GM21619 (cell line): ENCODE measurements around the gene UBL7.
"Not testable (repeated sequence)": the region's sequence is repeated elsewhere in the genome, so short reads cannot be mapped to it uniquely, and the experiment has no call there.

ENCODE experiments used
- ATAC-seq: cut with Tn5 transposase; IDR thresholded peaks from one replicate; pipeline ENCODE4 v1.9.1; 2021; ENCODE audit not compliant: unreplicated experiment

The UBL7 gene

DNA sequence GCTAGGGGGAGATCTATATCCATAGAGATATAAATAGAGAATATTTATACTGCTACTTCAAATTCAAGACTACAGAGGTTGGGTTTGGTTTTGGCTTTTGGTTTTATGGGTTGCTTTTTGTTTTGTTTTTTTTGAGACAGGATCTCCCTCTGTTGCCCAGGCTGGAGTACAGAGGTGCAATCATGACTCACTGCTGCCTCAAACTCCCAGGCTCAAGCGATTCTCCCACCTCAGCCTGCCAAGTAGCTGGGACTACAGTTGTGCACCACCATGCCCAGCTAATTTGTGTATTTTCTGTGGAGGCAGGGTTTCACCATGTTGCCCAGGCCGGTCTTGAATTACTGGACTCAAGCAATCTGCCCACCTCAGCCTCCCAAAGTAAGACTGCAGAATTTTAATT lies 3.9 kb upstream of the UBL7 start:
- ATAC-seq, result no peak

DNA sequence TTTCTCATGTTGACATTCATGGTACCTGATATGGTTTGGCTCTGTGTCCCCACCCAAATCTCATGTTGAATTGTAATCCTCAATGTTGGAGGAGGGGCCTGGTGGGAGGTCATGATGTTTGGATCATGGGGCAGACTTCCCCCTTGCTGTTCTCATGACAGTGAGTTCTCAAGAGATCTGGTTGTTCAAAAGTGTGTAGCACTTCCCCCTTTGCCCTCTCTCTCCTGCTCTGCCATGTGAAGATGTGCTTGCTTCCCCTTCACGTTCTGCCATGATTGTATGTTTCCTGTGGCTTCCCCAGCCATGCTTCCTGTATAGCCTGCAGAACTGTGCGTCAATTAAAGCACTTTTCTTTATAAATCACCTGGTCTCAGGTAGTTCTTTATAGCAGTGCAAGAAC lies 3.3 kb upstream of the UBL7 start:
- no peak for ATAC-seq

- ATAC-seq, result no peak
These were observed 2.7 kb upstream of the UBL7 start for GRCh38 chr15:74463634-74464033.

GRCh38 chr15:74461847-74462511 lies 1.0 kb upstream of the UBL7 start:
- no peak for ATAC-seq

DNA sequence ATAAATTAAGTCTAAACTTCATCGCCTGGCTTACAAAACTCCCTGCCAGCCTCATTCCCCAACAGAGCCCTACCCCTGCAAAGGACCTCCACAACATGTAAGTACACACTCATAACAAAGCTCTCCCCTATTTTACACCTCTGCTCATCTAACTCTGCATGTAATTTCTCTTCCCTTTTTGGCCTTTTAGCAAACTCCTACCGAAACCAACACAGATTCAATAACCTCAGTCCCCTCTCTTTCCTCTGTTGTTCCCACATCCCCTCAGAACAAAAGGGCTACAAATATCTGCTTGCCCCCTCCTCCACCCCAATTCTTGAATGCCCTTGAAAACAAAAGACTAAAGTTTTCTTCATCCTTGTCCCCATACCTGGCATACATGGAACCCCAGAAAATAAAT lies 662 bp downstream of the UBL7 start:
- ATAC-seq, result no peak

GRCh38 chr15:74459798-74460197 lies 1.2 kb downstream of the UBL7 start:
- not testable (repeated sequence) for ATAC-seq

- no peak for ATAC-seq
These were observed 2.5 kb downstream of the UBL7 start for GRCh38 chr15:74458473-74458872.

DNA sequence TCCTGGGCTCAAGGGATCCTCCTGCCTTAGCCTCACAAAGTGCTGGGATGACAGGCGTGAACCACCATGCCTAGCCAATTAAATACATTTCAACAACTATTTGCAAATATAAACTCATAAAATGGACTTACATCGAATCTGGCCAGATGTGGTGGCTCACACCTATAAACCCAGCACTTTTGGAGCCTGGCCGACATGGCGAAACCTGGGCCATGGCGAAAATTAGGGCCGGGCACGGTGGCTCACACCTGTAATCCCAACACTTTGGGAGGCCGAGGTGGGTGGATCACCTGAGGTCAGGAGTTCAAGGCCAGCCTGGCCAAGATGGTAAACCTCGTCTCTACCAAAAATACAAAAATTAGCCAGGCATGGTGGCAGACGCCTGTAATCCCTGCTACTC lies 3.9 kb downstream of the UBL7 start:
- not testable (repeated sequence) for ATAC-seq

DNA sequence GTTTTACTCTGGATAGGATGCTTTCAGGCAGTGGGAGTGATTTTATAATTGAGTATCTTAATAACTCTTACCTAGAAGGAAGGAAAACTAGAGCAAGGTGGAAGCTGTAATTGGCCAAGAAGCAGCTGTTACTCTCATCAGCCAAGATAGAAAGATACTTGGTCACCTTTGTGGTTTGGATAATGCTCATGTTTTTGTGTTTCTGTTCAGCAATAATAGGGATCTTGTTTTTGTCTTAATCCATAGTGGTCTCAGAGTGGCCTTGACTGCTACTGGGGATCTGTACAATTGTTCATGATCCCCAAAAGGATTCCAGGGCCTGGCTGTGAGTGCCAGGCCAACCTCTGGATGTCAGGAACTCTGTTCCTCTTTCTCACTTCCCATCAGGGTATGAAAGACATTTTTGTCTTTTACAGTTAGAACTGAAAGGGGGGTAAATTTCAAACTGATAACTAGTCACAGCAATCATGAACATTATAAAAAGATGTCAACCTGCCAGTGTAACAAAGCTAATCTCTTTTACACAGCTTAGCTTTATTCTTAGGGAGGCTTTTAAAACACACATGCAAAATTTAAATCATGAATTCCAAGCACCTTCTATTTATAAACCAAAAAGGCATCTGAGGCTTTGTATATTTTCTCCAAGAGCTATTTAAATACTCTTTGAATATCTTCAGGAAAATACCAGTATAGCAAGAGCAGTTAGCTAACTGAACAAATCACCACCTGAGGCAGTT lies 6.0 kb downstream of the UBL7 start:
- no peak for ATAC-seq

DNA sequence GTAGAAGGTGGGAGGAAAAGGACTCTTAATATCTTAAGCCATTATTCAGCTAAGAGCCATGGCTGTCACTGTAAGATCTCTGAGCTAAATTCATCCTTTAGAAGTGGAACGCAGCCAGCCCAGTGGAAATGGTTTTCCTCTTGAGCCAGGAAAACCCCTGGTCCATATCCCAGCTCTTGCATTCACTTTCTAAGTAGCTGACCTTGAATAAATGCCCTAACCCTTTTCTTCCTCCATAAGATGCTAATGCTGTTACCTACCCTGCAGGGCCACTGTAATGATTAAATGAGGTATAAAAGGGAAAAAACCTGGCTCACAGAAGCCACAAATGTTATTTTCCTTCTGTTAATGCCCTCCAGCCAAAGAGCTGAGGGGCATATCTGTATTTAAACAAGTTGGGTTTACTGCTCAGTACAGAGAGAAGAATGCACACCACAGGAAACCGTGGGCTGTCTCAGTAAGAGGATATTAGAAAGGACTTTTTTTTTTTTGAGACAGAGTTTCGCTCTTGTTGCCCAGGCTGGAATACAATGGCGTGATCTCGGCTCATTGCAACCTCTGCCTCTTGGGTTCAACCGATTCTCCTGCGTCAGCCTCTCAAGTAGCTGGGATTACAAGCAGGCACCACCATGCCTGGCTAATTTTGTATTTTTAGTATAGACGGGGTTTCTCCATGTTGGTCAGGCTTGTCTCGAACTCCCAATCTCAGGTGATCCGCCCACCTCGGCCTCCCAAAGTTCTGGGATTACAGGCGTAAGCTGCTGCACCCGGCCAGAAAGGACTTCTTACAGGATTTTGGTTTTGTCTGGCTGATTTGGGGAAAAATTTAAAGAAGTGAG lies 6.8 kb downstream of the UBL7 start:
- ATAC-seq, result no peak

DNA sequence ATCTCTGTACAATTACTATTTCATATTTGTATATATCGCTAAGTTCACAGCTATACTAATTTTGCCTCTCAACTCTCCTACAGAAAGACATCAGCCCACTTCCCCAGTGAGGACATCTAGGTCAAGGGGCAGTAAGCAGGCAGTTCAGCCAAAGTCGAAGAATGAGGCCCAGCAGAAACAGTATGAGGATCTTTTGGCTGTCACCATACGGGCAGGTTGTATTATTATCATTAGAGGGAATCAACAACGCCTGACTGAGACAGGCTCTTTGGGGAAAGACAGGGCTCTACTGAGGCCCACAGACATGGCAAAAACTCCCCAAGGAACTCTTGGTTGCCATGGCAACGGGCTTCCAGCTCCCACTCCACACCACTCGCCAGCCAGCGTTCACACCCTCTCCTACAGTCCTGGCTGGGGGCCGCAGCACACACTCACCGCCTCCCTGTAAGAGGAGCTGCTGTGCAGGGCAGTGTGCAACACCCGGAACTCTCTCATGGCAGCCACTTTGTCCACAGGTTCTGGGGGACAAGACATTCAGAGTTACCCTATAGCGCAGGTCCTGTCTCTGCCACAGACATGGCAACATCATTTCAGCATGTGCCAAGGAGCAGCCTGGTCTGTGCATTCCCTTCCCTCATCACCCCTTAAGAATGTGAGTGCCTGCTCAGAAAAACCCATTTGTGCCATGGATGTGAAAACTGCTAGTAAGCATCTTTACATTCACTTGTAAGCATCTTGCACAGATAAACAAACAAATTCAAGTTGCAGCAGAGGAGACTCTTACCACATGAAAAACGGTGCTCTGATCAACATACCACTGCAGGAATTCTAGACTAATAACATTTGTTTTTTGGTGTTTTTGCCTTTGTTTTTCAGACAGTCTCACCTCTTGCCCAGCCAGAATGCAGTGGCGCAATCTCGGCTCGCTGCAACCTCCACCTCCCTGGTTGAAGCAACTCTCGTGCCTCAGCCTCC lies 8.8 kb downstream of the UBL7 start:
- ATAC-seq, result no peak

DNA sequence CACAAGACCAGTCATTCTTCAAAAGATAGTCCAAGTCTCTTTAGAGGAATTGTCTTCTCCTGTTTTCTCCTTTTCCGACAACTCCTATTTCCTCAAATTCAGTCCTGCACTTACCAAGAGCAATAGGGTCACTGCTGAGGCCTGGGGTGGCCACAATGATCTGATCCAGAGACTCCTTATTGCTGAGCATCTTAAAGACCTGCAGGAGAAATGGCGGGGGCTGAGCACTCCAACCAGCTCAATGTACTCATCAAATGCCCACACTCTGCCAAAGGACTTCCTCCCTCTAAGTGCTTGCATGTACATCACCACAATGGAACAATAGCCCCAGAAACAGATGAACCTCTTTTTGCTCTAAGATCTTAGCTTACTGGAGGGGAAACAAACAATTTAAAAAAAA lies 9.6 kb downstream of the UBL7 start:
- no peak for ATAC-seq

GRCh38 chr15:74449643-74450205 lies 11.2 kb downstream of the UBL7 start:
- ATAC-seq, result no peak

DNA sequence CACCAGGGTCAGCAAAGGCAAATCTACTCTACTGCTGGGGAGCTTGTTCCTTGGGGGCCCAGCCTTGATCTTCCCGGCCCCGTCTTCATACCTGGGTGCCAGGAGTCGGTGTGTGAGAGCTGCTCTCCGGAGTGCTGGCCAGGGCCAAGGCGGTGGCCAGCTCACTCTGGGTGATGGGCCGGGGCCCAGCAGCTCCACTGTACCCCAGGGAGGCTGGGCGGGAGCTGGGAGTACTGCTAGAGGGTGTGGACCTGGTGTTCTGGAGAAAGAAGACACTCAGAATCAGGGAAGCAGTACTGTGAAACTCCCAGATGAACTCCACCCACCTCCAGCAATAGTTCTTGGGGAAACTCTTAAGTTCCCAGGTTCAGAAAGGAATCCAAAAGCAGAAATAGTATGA lies 11.9 kb downstream of the UBL7 start:
- ATAC-seq, result no peak

GRCh38 chr15:74445816-74446763 lies 14.9 kb downstream of the UBL7 start:
- ATAC-seq, result no peak

DNA sequence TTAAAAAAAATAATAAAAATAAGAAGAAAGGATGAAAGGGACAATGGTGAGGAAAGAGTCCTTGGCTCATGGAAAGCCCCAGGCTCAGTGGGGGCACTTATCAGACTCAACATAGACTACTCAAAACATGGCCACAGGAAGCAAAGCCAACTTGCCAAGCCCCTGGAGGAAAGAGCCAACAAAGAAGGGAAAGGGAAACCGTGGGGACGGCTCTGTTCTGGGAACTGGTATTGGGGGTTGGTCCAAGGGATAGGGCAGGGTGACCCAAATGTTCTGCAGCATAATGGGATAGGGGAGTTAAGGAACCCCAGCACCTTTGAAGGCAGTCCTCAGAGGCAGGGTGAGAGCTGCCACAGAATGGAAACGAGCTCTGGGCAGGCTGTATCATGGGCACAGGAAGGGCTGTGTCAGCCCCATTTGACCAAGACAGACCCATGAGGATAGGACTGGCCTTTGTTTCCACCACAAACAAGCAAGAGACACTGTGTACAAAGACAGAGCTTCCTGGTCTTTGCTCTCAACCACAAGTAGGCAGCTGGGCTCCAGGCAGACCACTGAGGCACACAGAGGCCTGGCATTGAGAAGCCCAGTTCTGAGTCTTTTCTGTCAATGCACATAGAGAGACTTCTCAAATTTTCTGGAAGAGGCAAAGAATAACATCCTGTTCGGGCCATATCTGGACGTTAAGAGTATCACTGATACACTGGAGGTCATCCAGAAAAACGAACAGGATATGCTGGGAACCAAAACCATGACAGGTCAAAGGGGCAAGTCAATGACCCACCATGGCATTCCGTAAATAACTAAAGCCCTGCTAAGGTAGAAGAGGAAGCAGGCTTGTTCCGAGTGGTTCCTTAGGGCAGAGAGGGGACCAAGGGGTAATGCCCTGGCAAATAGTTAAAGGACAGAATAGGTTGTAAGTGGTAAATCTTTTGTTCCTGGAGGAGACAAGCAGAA lies 16.6 kb downstream of the UBL7 start:
- no peak for ATAC-seq

GRCh38 chr15:74443100-74443909 lies 17.7 kb downstream of the UBL7 start:
- no peak for ATAC-seq
